Fibroblast of lung (primary cell): ENCODE data around the gene FADD. TPM values are rescaled to one million over a fixed set of nuclear protein-coding genes. Genes with fewer than 3 reads are reported as not detected.

Experiments
- DNase-seq, 2 donors: peaks; one replicate each; pipeline versions ENCODE4 v3.0.0 to v3.0.0-alpha.2; 2010; ENCODE audit warnings: low read depth in 2 of 2
- H2AFZ ChIP-seq: 2 replicates; pipeline ENCODE4 v1.5.1; 2012; ENCODE audit warnings: low read length, control low read depth, inconsistent platforms
- H3K27ac ChIP-seq: 2 replicates; pipeline ENCODE4 v1.5.1; 2011; ENCODE audit warnings: low read length, control low read depth; ENCODE audit not compliant: insufficient read depth
- H3K27me3 ChIP-seq: 2 replicates; pipeline ENCODE4 v1.5.1; 2011; ENCODE audit warnings: mild to moderate bottlenecking, low read length; ENCODE audit not compliant: control insufficient read depth, insufficient read depth
- H3K36me3 ChIP-seq: 2 replicates; pipeline ENCODE4 v1.5.1; 2011; ENCODE audit warnings: low read length; ENCODE audit not compliant: control insufficient read depth, insufficient read depth
- H3K4me1 ChIP-seq: 2 replicates; pipeline ENCODE4 v1.5.1; 2011; ENCODE audit warnings: low read length; ENCODE audit not compliant: control insufficient read depth, insufficient read depth; ENCODE audit errors: extremely low read depth
- H3K4me2 ChIP-seq: 2 replicates; pipeline ENCODE4 v1.5.1; 2011; ENCODE audit warnings: low read length, control low read depth; ENCODE audit not compliant: insufficient read depth; ENCODE audit errors: extremely low read depth
- H3K4me3 ChIP-seq, 4 experiments: fragments of 200-600 bp in 1 of 4; sonication (generic) in 1 of 4; replicated peaks in 1 of 4; 2 replicates each; pipeline ENCODE4 v1.5.1; 2011 to 2016; ENCODE audit warnings: low read length in 4 of 4, low read depth in 3 of 4, mild to moderate bottlenecking in 3 of 4, control low read depth in 2 of 4, inconsistent platforms in 1 of 4, mixed read lengths in 1 of 4; ENCODE audit not compliant: insufficient read depth in 1 of 4; ENCODE audit errors: control extremely low read depth in 1 of 4
- H3K79me2 ChIP-seq: 2 replicates; pipeline ENCODE4 v1.5.1; 2012; ENCODE audit warnings: mild to moderate bottlenecking, low read length, inconsistent platforms; ENCODE audit not compliant: control insufficient read depth, insufficient read depth
- H3K9ac ChIP-seq: 2 replicates; pipeline ENCODE4 v1.5.1; 2011; ENCODE audit warnings: mild to moderate bottlenecking, low read length, control low read depth; ENCODE audit not compliant: insufficient read depth
- H3K9me3 ChIP-seq: 2 replicates; pipeline ENCODE4 v1.5.1; 2012; ENCODE audit warnings: low read depth, low read length; ENCODE audit not compliant: control insufficient read depth, insufficient read depth
- H4K20me1 ChIP-seq: 2 replicates; pipeline ENCODE4 v1.5.1; 2011; ENCODE audit warnings: low read length; ENCODE audit not compliant: control insufficient read depth, insufficient read depth; ENCODE audit errors: extremely low read depth
- EZH2 ChIP-seq: IDR thresholded peaks from 2 replicates; pipeline ENCODE4 v1.5.1; 2012; ENCODE audit warnings: low read length, control low read depth, mild to moderate bottlenecking; ENCODE audit errors: missing control alignments
- polyA plus RNA-seq, 2 donors: library from polyadenylated mRNA; depleted of rRNA in 1 of 2; stranded (reverse) in 1 of 2; unstranded in 1 of 2; fragments of >200 nt; gene quantifications; 2 replicates each; pipeline ENCODE4 v1.2.1, GENCODE V29; 2011 to 2012; ENCODE audit warnings: missing spikeins in 1 of 2
- total RNA-seq: library from RNA; depleted of rRNA; stranded (reverse); fragments of >200 nt; gene quantifications from 2 replicates; pipeline ENCODE4 v1.2.1, GENCODE V29; 2014
- TF ChIP-seq, protein P1 (sequence below), 2 donors: IDR thresholded peaks in 1 of 2; conservative IDR thresholded peaks in 1 of 2; 1 replicate in 1 of 2; 2 replicates in 1 of 2; pipeline ENCODE4 v1.5.1; 2011 to 2012; ENCODE audit warnings: low read length in 2 of 2, control low read depth in 1 of 2, inconsistent platforms in 1 of 2, low read depth in 1 of 2, mild to moderate bottlenecking in 1 of 2

The FADD gene
- total and polyA plus RNA-seq, 2 donors (not counting 1 experiment from before 2014, with no cell fraction given) = 26.3 to 32.0 TPM

DNA sequence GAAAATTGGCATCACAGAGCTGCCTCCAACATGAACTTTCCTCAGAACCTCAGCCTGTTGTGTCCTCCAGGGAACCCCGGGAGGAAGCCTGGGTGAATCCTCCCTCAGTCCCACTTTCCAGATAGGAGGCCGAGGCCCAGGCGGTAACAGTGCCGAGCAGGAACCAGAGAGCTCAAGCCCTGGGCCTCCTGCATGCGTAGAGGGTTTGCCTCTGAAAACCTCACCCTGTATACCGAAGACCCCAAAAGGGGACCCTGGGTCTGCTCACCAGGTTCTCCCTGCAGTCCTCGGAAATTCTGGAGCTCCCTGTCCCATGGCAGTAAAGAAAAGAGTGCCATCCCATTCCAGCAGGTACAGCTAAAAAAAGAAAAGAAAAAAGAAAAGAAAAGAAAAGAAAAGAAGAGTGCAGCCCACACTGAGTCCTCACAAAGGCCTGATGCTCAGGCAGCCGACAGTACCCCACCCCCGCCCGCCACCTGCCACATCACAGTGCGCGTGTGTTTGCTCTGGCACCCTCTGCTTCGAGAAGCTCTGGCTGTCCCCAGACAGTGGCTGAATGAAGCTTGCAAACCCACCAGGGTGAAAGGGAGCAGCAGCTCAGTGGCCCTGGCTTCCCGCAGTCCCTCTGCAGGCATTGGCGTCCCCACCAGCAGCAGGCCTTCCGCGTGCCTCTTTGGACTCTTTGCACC lies 28.4 kb upstream of the FADD start:
- no peak for DNase-seq
- H3K27ac ChIP-seq = no peak overlapping the region
- no peaks in the 10 kb centered on the region for H4K20me1 ChIP-seq
- no peaks in the 10 kb centered on the region for H3K36me3 ChIP-seq
- no peak overlapping the region for H3K4me2 ChIP-seq
- H3K27me3 ChIP-seq = no peaks in the 10 kb centered on the region
- TF ChIP-seq EZH2 = no peak
- TF ChIP-seq, protein P1, sequence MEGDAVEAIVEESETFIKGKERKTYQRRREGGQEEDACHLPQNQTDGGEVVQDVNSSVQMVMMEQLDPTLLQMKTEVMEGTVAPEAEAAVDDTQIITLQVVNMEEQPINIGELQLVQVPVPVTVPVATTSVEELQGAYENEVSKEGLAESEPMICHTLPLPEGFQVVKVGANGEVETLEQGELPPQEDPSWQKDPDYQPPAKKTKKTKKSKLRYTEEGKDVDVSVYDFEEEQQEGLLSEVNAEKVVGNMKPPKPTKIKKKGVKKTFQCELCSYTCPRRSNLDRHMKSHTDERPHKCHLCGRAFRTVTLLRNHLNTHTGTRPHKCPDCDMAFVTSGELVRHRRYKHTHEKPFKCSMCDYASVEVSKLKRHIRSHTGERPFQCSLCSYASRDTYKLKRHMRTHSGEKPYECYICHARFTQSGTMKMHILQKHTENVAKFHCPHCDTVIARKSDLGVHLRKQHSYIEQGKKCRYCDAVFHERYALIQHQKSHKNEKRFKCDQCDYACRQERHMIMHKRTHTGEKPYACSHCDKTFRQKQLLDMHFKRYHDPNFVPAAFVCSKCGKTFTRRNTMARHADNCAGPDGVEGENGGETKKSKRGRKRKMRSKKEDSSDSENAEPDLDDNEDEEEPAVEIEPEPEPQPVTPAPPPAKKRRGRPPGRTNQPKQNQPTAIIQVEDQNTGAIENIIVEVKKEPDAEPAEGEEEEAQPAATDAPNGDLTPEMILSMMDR (conservative IDR thresholded peaks at IDR 0.05 in 1 of 2, IDR thresholded peaks at IDR 0.05 in 1 of 2; ENCODE audit: low read depth in 1 of 2, low read length in 2 of 2) = no peak
- H3K9me3 ChIP-seq = no peaks in the 10 kb centered on the region
- no peaks in the 10 kb centered on the region for H3K4me1 ChIP-seq
- H3K4me3 ChIP-seq = no peak overlapping the region
- H2AFZ ChIP-seq = no peak overlapping the region
- H3K79me2 ChIP-seq = no peaks in the 10 kb centered on the region
- no peak overlapping the region for H3K9ac ChIP-seq

DNA sequence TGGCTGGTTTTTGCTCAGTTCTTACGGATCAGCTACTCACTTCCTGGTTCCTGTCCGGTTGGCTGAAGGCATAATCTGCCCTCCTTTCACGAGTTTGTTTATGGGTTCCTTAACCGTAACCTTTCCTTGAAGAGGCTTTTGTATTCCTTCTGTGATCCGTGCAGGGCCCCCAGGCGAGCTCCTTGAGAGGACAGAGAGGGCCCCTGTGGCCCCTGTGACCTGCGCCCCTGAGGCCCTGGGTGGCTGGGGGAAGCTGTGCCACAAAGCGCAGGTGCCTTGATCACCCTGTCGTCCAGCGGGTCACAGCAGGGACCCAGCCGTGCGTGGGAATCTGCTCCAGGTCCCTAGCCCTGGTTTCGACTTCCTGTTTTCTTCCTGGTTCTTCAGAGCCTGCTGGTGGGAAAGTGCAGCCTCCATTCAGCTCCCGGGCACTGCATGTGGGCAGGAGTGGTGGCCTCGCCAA lies 27.8 kb upstream of the FADD start:
- TF ChIP-seq EZH2 = no peak
- Histone ChIP-seq H2AFZ (no peak overlapping the region), H3K27ac (no peak overlapping the region), H3K4me2 (no peak overlapping the region), H4K20me1 (no peaks in the 10 kb centered on the region), H3K27me3 (no peaks in the 10 kb centered on the region), H3K79me2 (no peaks in the 10 kb centered on the region), H3K9ac (no peak overlapping the region), H3K9me3 (no peaks in the 10 kb centered on the region), H3K4me1 (no peaks in the 10 kb centered on the region), H3K36me3 (no peaks in the 10 kb centered on the region), H3K4me3 (no peak overlapping the region)
- no peak for DNase-seq

- no peaks in the 10 kb centered on the region for H4K20me1 ChIP-seq
- no peaks in the 10 kb centered on the region for H3K79me2 ChIP-seq
- H3K27ac ChIP-seq = no peak overlapping the region
- TF ChIP-seq, protein P1 (conservative IDR thresholded peaks at IDR 0.05 in 1 of 2, IDR thresholded peaks at IDR 0.05 in 1 of 2; ENCODE audit: low read depth in 1 of 2, low read length in 2 of 2) = peak; percentile 17 to 54
- TF ChIP-seq EZH2 = no peak
- no peak overlapping the region for H2AFZ ChIP-seq
- H3K9me3 ChIP-seq = no peaks in the 10 kb centered on the region
- no peaks in the 10 kb centered on the region for H3K27me3 ChIP-seq
- no peak overlapping the region for H3K4me2 ChIP-seq
- no peak overlapping the region for H3K4me3 ChIP-seq
- H3K36me3 ChIP-seq = no peaks in the 10 kb centered on the region
- no peaks in the 10 kb centered on the region for H3K4me1 ChIP-seq
- H3K9ac ChIP-seq = no peak overlapping the region
- DNase-seq = no peak
Observed at GRCh38 chr11:70176940-70177689, 26.0 kb upstream of the FADD start.
